Measurements from ENCODE around the gene MST1. TPM values are rescaled to one million over a fixed set of nuclear protein-coding genes. Genes with fewer than 3 reads are reported as not detected.
"Not testable (repeated sequence)": the region's sequence is repeated elsewhere in the genome, so short reads cannot be mapped to it uniquely, and the experiment has no call there.

MST1 gene
- total and polyA plus RNA-seq, 2 donors (not counting 1 experiment from before 2014, with no cell fraction given): 3.5 to 6.6 TPM

GRCh38 chr3:49699281-49699979 lies 10.2 kb upstream of the MST1 start:
- DNase-seq (ENCODE audit: low read depth in 2 of 2): no peak
- H3K27me3 ChIP-seq (ENCODE audit: control insufficient read depth, insufficient read depth, low read length): no peaks in the 10 kb centered on the region
- H3K79me2 ChIP-seq (ENCODE audit: control insufficient read depth, insufficient read depth, low read length): no peaks in the 10 kb centered on the region
- H2AFZ ChIP-seq (ENCODE audit: low read length): no peak overlapping the region
- H3K4me3 ChIP-seq (replicated peaks in 1 of 4; ENCODE audit: control extremely low read depth in 1 of 4, insufficient read depth in 1 of 4, low read depth in 3 of 4, low read length in 4 of 4): no peak overlapping the region
- H3K36me3 ChIP-seq (ENCODE audit: control insufficient read depth, insufficient read depth, low read length): peaks cover 7% of the 10 kb centered on the region
- H4K20me1 ChIP-seq (ENCODE audit: control insufficient read depth, extremely low read depth, insufficient read depth, low read length): peaks cover 2% of the 10 kb centered on the region
- H3K9ac ChIP-seq (ENCODE audit: insufficient read depth, low read length): no peak overlapping the region
- H3K9me3 ChIP-seq (ENCODE audit: control insufficient read depth, insufficient read depth, low read depth, low read length): no peaks in the 10 kb centered on the region
- H3K4me2 ChIP-seq (ENCODE audit: extremely low read depth, insufficient read depth, low read length): no peak overlapping the region
- no peak overlapping the region for H3K27ac ChIP-seq (ENCODE audit: insufficient read depth, low read length)
- no peak for TF ChIP-seq EZH2 (IDR thresholded peaks at IDR 0.05; ENCODE audit: low read length, missing control alignments)
- TF ChIP-seq, protein P1, sequence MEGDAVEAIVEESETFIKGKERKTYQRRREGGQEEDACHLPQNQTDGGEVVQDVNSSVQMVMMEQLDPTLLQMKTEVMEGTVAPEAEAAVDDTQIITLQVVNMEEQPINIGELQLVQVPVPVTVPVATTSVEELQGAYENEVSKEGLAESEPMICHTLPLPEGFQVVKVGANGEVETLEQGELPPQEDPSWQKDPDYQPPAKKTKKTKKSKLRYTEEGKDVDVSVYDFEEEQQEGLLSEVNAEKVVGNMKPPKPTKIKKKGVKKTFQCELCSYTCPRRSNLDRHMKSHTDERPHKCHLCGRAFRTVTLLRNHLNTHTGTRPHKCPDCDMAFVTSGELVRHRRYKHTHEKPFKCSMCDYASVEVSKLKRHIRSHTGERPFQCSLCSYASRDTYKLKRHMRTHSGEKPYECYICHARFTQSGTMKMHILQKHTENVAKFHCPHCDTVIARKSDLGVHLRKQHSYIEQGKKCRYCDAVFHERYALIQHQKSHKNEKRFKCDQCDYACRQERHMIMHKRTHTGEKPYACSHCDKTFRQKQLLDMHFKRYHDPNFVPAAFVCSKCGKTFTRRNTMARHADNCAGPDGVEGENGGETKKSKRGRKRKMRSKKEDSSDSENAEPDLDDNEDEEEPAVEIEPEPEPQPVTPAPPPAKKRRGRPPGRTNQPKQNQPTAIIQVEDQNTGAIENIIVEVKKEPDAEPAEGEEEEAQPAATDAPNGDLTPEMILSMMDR (conservative IDR thresholded peaks at IDR 0.05 in 1 of 2, IDR thresholded peaks at IDR 0.05 in 1 of 2; ENCODE audit: low read depth in 1 of 2, low read length in 2 of 2): no peak
- no peaks in the 10 kb centered on the region for H3K4me1 ChIP-seq (ENCODE audit: control insufficient read depth, extremely low read depth, insufficient read depth, low read length)

GRCh38 chr3:49695350-49696015 lies 6.2 kb upstream of the MST1 start:
- not testable (repeated sequence) for H3K9me3 ChIP-seq (ENCODE audit: control insufficient read depth, insufficient read depth, low read depth, low read length); H3K4me2 ChIP-seq (ENCODE audit: extremely low read depth, insufficient read depth, low read length); H3K4me3 ChIP-seq (replicated peaks in 1 of 4; ENCODE audit: control extremely low read depth in 1 of 4, insufficient read depth in 1 of 4, low read depth in 3 of 4, low read length in 4 of 4); H3K79me2 ChIP-seq (ENCODE audit: control insufficient read depth, insufficient read depth, low read length); DNase-seq (ENCODE audit: low read depth in 2 of 2); H3K4me1 ChIP-seq (ENCODE audit: control insufficient read depth, extremely low read depth, insufficient read depth, low read length); H3K27me3 ChIP-seq (ENCODE audit: control insufficient read depth, insufficient read depth, low read length); H3K36me3 ChIP-seq (ENCODE audit: control insufficient read depth, insufficient read depth, low read length); H3K27ac ChIP-seq (ENCODE audit: insufficient read depth, low read length); H4K20me1 ChIP-seq (ENCODE audit: control insufficient read depth, extremely low read depth, insufficient read depth, low read length); H2AFZ ChIP-seq (ENCODE audit: low read length); H3K9ac ChIP-seq (ENCODE audit: insufficient read depth, low read length)

- H3K9ac ChIP-seq (ENCODE audit: insufficient read depth, low read length); DNase-seq (ENCODE audit: low read depth in 2 of 2); H3K4me3 ChIP-seq (replicated peaks in 1 of 4; ENCODE audit: control extremely low read depth in 1 of 4, insufficient read depth in 1 of 4, low read depth in 3 of 4, low read length in 4 of 4); H3K36me3 ChIP-seq (ENCODE audit: control insufficient read depth, insufficient read depth, low read length); H4K20me1 ChIP-seq (ENCODE audit: control insufficient read depth, extremely low read depth, insufficient read depth, low read length); H2AFZ ChIP-seq (ENCODE audit: low read length); H3K27ac ChIP-seq (ENCODE audit: insufficient read depth, low read length); H3K27me3 ChIP-seq (ENCODE audit: control insufficient read depth, insufficient read depth, low read length); H3K4me2 ChIP-seq (ENCODE audit: extremely low read depth, insufficient read depth, low read length); H3K9me3 ChIP-seq (ENCODE audit: control insufficient read depth, insufficient read depth, low read depth, low read length); H3K4me1 ChIP-seq (ENCODE audit: control insufficient read depth, extremely low read depth, insufficient read depth, low read length): not testable (repeated sequence)
- H3K79me2 ChIP-seq (ENCODE audit: control insufficient read depth, insufficient read depth, low read length): peaks cover 13% of the 10 kb centered on the region
Measured at GRCh38 chr3:49694409-49695070, 5.3 kb upstream of the MST1 start.

- not testable (repeated sequence) for H3K9ac ChIP-seq (ENCODE audit: insufficient read depth, low read length); H2AFZ ChIP-seq (ENCODE audit: low read length); H3K9me3 ChIP-seq (ENCODE audit: control insufficient read depth, insufficient read depth, low read depth, low read length); H3K27ac ChIP-seq (ENCODE audit: insufficient read depth, low read length); H3K27me3 ChIP-seq (ENCODE audit: control insufficient read depth, insufficient read depth, low read length); H3K4me3 ChIP-seq (replicated peaks in 1 of 4; ENCODE audit: control extremely low read depth in 1 of 4, insufficient read depth in 1 of 4, low read depth in 3 of 4, low read length in 4 of 4); DNase-seq (ENCODE audit: low read depth in 2 of 2); H3K36me3 ChIP-seq (ENCODE audit: control insufficient read depth, insufficient read depth, low read length); H3K4me1 ChIP-seq (ENCODE audit: control insufficient read depth, extremely low read depth, insufficient read depth, low read length); H4K20me1 ChIP-seq (ENCODE audit: control insufficient read depth, extremely low read depth, insufficient read depth, low read length); H3K4me2 ChIP-seq (ENCODE audit: extremely low read depth, insufficient read depth, low read length)
- peaks cover 13% of the 10 kb centered on the region for H3K79me2 ChIP-seq (ENCODE audit: control insufficient read depth, insufficient read depth, low read length)
Measured at GRCh38 chr3:49691481-49691880, 2.2 kb upstream of the MST1 start.

- H3K4me3 ChIP-seq (replicated peaks in 1 of 4; ENCODE audit: control extremely low read depth in 1 of 4, insufficient read depth in 1 of 4, low read depth in 3 of 4, low read length in 4 of 4); H3K9ac ChIP-seq (ENCODE audit: insufficient read depth, low read length): not testable (repeated sequence)
- peak overlapping the region; percentile 25 for H3K4me2 ChIP-seq (ENCODE audit: extremely low read depth, insufficient read depth, low read length)
Measured at GRCh38 chr3:49690856-49691255, 1.6 kb upstream of the MST1 start.

More at GRCh38 chr3:49690856-49691255, 1.6 kb upstream of the MST1 start:
- not testable (repeated sequence) for DNase-seq (ENCODE audit: low read depth in 2 of 2); H3K27me3 ChIP-seq (ENCODE audit: control insufficient read depth, insufficient read depth, low read length); H3K27ac ChIP-seq (ENCODE audit: insufficient read depth, low read length); H3K36me3 ChIP-seq (ENCODE audit: control insufficient read depth, insufficient read depth, low read length); H3K9me3 ChIP-seq (ENCODE audit: control insufficient read depth, insufficient read depth, low read depth, low read length); H3K4me1 ChIP-seq (ENCODE audit: control insufficient read depth, extremely low read depth, insufficient read depth, low read length); H4K20me1 ChIP-seq (ENCODE audit: control insufficient read depth, extremely low read depth, insufficient read depth, low read length); H2AFZ ChIP-seq (ENCODE audit: low read length)
- peaks cover 13% of the 10 kb centered on the region for H3K79me2 ChIP-seq (ENCODE audit: control insufficient read depth, insufficient read depth, low read length)
